ENCODE data around the gene NME9.

The NME9 gene

DNA sequence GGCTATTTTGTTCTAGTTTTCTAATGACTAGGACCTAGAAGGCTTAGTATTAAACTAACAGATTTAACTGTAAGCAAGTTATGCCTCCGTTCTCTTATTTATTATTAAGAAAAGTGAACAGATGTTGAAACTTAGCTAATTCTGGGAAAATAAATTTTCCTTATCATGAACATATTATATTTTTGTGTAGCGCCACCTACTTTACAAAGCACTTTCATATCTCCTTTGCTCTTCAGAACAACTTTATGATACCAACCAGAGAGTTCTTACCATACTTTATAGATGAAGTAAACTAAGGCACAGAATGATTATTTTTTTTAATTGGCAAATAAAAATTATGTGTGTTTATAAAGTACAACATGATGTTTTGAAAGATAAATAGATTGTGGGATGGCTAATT, 59.4 kb downstream of the NME9 start:
- peak; percentile 12 for DNase-seq

GRCh38 chr3:138267083-138267482, 62.6 kb downstream of the NME9 start:
- no peak for DNase-seq

- DNase-seq: no peak
Observed at GRCh38 chr3:138265745-138266144, 63.9 kb downstream of the NME9 start.

DNA sequence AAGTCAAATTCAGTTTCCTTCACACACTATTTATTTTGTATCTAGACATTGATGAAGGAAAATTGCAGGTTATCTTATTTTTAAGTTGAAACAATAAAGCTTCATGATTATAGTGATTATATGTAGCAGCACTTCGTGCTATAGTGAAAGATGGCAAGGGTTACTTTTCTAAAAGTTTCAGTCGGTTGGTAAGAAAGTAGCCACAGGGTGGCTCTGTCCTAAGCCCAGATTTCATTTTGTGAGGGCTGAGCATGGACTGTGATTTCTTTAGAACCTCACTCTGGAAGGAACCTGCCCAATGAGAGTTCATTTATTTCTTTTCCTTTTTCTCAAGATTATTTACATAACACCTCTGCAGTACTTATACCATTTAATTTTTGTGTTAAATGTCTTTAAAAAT, 66.5 kb downstream of the NME9 start:
- DNase-seq: no peak

- peak; percentile 51 for DNase-seq
Observed at GRCh38 chr3:138260611-138261010, 69.0 kb downstream of the NME9 start.

DNA sequence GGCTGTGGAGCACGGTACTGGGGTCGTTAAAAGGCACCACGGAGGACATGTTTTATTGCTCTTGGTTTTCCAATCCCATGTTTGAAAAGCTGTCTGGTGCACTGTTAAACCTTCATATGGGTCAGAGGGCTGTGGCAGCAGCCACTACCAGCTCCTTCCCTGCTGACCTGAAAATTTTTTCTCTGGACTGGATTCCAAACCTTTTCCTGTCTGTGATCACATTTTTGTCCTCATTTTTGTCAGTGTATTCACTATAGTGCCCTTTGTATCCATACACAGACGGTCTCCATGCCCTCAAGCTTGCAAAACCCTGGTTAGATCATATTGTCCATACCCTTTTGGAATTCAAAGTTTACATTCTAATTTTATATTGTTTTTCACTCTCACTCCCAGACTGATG, 70.5 kb downstream of the NME9 start:
- DNase-seq: no peak

DNA sequence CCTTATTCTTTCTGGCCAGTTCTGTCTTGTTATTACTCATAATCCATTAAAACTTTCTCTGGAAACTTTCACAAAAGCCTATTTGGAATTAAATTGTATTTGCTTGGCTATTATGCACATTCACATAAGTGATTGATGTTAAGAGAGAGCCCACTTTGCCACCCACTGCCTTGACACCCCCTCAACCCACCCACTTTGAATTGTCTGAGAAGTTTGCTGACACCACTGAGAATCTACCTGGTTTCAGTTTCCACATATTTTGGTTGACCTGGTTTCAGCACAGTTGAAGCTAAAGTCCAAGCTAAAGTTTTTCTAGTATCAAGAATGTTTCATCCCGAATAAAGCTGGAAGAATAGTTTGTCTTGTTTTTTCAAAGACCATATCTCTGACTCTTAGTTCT, 71.7 kb downstream of the NME9 start:
- no peak for DNase-seq

GRCh38 chr3:138256022-138256421, 73.6 kb downstream of the NME9 start:
- no peak for DNase-seq

DNA sequence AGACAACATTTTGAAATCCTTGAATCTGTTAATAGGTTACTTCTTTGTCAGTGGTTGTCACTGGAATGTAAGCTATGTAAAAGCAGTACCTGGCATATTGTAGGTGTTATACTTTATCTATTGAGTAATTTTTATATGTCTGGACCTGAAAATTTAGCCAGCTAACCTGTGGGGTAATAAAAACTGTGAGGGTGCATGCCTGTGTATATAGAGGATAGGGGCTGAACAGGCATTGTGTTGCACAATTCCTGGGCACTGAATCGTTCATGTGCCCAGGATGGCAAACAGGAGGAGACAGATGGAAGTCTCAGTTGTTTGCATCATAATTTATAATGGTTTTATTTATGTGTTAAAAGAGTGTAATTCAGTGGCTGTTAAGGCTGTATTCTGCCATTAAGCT, 75.4 kb downstream of the NME9 start:
- DNase-seq: no peak

- DNase-seq: no peak
Observed at GRCh38 chr3:138253609-138254008, 76.0 kb downstream of the NME9 start.
